ENCODE data around the gene CLASP1. TPM values are rescaled to one million over a fixed set of nuclear protein-coding genes. Genes with fewer than 3 reads are reported as not detected.

The CLASP1 gene
- total and polyA plus RNA-seq, 2 of the 8 experiments (the other 6 are each of a cell fraction or from before 2014, with no cell fraction given) = 7.3 to 53.9 TPM

DNA sequence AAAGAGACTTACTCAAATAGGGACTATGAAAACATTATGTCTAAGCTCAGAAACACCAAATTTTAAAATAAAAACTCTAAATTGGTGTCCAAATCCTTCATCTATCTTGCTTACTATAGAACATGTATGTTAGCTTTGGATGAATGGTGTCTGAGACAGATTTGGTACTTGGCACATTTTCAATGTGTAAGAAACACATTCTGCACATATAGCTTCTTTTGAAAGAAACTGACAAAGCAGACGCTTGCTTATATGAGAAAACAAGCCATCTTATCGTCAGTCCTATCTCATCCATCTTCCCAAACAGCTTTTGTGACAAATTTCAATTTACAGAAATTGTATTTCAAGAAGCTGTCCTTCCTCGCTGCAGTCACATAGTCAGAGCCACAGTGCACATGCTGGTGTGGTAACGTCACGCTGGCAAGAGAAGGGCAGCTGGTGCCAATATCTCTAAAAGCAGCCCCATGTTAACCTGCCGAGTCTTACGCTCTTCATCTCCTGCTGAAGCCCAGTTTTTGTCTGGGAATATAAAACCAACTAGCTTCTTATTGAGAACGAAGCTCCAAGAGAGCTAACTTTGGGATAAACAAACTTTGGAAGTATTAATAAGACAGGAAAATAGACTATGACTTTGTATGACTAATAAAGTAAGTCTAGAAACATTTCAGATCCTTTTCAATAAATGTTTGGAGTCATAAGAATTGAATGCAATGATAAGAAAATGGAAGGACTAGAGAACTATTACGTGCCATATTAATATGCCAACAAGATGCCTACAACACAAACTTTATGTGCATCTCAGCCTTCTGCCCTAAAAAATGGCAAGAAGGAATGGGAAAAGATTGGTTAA is 289.3 kb downstream of the CLASP1 start (continued):
- no peak for TF ChIP-seq CHD7 (IDR thresholded peaks at IDR 0.05; ENCODE audit: insufficient replicate concordance, low read length)
- TF ChIP-seq, protein P1, sequence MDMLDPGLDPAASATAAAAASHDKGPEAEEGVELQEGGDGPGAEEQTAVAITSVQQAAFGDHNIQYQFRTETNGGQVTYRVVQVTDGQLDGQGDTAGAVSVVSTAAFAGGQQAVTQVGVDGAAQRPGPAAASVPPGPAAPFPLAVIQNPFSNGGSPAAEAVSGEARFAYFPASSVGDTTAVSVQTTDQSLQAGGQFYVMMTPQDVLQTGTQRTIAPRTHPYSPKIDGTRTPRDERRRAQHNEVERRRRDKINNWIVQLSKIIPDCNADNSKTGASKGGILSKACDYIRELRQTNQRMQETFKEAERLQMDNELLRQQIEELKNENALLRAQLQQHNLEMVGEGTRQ (IDR thresholded peaks at IDR 0.05; ENCODE audit: low read length) = no peak
- TF ChIP-seq E2F6 (IDR thresholded peaks at IDR 0.05) = no peak
- TF ChIP-seq EP300 (IDR thresholded peaks at IDR 0.05; ENCODE audit: borderline replicate concordance in 1 of 2, low read depth in 2 of 2, low read length in 2 of 2) = no peak
- TF ChIP-seq SIRT6 (IDR thresholded peaks at IDR 0.05; ENCODE audit: low read length) = no peak
- TF ChIP-seq EZH2 (IDR thresholded peaks at IDR 0.05; ENCODE audit: low read depth, low read length, severe bottlenecking) = no peak

All from H1 (cell line).